GM10266 (cell line): ENCODE measurements around the gene FLACC1.

Experiments used
- DNase-seq: peaks from one replicate; pipeline ENCODE4 v3.0.0; 2012; ENCODE audit errors: extremely low spot score
- TF ChIP-seq, protein P1 (sequence below): IDR thresholded peaks from 2 replicates; pipeline ENCODE4 v1.5.1; 2012; ENCODE audit warnings: mild to moderate bottlenecking, low read depth; ENCODE audit not compliant: control insufficient read depth, insufficient read depth; ENCODE audit errors: missing control alignments

Gene FLACC1, protein sequence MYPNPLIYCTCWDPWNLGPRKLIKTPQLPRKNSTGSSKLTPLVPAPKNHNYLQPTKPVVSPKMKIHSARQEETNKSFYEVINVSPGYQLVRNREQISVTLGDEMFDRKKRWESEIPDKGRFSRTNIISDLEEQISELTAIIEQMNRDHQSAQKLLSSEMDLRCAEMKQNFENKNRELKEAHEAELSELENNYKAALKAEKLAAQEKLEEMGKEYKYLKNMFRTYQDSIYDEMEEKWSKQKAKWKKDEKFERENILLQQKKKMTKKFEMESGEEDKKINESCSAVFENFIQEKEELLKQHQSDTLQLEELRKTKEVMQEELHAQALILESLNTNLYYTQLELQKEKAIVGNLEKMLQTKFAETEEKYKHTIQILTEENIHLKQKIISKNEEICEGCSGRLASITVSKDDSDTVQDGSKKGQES

DNA sequence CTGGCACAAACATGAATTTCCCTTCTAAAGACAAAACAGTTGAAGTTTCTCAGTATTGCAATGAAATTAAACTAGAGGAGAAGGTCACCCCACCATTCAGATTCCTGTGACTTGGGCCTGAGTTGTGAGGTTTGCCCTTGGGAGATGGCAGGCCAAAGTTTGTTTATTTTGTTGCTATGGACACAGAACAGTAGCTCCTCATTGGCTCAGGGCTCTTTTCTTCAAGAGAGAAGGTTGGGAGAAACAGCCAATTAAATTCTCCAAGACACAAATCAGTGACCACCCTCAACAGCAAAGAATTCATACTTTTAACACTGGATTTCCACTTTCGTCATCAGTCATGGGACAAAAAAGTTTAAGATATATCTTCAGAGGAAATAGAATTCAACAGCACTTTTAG, at the start of gene FLACC1:
Gene FLACC1, minus strand, starts transcription at position 125 of the 400 bp plus-strand sequence. CDS start 5,941 bp downstream, outside the sequence.
- TF ChIP-seq, protein P1, sequence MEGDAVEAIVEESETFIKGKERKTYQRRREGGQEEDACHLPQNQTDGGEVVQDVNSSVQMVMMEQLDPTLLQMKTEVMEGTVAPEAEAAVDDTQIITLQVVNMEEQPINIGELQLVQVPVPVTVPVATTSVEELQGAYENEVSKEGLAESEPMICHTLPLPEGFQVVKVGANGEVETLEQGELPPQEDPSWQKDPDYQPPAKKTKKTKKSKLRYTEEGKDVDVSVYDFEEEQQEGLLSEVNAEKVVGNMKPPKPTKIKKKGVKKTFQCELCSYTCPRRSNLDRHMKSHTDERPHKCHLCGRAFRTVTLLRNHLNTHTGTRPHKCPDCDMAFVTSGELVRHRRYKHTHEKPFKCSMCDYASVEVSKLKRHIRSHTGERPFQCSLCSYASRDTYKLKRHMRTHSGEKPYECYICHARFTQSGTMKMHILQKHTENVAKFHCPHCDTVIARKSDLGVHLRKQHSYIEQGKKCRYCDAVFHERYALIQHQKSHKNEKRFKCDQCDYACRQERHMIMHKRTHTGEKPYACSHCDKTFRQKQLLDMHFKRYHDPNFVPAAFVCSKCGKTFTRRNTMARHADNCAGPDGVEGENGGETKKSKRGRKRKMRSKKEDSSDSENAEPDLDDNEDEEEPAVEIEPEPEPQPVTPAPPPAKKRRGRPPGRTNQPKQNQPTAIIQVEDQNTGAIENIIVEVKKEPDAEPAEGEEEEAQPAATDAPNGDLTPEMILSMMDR, result no peak
- no peak for DNase-seq

DNA sequence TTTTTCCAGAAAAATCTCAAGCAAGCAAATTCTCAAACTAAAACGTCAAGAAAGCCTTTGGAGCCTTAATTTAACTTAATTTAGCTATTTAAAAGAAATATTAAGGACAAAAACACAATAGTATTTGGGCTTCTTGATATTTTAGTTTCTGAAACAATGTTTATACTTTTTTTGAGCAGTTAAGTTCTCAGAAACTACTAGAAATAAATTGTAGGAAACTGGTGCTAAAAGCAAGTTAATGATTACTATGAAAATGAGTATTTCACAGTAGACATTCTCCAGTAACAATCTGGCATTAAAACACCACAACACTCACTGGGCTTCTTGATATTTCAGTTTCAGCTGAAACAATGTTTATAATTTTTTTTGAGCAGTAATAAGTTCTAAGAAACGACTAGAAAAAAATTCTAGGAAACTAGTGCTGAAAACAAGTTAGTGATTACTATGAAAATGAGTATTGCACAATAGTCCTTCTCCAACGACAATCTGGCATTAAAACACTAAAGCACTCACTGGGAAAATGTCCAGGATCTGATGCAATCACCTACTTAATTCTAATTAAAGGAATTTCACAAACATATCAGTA, 49.0 kb upstream of the FLACC1 start:
- TF ChIP-seq, protein P1, result no peak
- no peak for DNase-seq

DNA sequence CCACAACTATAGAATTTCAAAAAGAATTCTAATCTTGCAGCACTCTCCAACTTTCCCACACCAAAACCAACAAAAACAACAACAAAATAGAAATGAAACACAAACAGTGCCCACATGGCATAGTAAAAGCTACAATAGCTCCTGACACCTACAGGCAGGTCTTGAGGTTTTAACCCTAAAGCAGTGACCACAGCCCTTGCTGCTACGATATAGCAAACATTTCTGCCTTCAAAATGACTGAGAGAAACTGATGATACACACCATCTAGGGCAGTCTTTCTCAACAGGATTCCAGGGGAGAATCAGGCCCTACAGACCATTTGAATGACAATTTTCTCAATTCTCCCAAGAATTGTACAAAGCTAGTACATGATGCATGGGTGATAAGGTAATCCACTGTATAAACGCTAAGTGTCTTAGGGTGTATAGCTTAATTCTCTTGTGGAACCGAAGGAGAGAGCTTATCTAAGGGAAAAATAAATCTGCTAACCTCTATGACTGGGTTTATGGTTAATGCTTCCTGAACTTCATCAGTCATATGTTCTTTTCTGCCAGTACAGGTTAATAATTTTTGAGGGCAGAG, 47.6 kb upstream of the FLACC1 start:
- TF ChIP-seq, protein P1, result no peak
- no peak for DNase-seq

DNA sequence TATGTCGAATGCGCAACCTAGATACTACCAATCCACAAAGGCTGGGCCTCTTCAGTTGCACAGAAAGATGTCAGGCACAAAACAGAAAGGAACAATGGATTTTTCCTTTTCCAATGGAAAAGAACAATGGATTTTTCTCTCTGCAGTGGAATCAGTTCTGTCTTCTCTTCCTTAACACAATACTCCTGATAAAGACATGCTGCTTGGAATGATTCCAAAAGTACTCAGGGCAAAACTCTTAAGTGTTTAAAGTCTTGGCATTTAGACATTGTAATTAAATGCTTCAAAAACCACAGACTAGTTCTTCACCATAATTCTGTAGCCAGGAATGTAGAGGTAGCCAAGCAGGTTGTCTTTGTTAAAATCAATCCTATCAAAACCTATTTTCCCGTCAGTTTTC, 46.7 kb upstream of the FLACC1 start:
- DNase-seq, result no peak
- TF ChIP-seq, protein P1, result no peak

DNA sequence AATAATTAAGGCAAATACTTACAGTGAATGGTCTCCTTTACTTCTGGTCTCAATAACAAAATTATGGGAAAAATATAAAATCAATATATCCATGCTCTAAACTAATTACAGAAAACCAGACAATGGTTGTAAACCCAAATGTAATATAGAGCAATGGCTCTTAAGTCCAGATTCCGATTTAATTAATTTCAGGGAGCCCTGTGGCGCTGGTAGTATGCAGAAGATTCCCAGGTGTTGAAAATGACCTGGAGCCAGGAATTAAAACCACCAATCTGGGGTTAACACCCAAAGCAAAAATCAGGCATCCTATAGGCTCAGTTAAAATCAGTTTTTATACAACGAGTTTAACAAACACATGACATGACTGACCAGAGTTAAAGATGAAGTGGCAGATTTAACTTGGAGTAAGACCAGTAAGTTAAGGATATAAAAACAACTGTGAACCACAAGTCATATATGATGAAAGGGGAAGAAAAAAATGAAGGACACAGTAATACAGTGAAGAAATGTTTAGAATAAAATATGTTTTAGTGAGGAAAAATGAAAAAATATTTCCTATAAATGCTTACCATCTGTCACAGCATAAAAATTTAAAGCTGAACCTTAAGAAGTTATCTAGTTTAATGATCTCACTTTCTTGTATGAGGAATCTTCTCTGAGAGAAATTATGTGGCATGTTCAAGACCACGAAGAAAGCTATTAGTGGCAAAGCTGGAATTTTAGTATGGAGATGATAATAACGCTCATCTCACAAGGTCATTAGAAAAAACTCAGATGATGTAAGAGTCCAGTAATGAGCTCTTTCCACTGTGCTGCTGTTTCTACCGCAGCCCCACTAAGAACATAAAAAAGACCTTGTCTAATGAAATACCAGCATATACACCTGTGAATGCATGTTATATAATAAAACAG, 45.8 kb upstream of the FLACC1 start:
- TF ChIP-seq, protein P1, result no peak
- no peak for DNase-seq

DNA sequence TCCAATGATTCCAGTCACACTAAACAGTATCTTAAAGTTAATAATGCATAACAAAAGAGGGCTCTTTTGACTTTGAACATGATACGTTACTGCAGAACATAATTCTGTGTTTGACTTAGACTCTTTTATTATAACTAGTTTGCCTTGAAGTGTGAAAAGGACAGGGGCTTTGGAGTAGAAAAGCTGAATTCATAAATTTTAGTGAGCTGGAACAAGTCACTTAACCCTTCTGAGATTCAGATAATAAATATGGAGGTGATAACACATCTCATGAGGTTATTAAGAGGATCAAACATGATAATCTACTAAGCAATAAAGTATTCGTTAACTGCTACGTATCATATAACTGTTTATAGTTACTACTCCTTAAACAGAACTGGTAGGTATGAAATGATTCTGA, 44.7 kb upstream of the FLACC1 start:
- TF ChIP-seq, protein P1, result no peak
- no peak for DNase-seq
